Measurements from ENCODE around the gene FAM13A.
"Not testable (repeated sequence)": the region's sequence is repeated elsewhere in the genome, so short reads cannot be mapped to it uniquely, and the experiment has no call there.

Gene FAM13A

GRCh38 chr4:89056953-89057398 is at the start of gene FAM13A:
FAM13A (minus strand) TSS chr4:89057185; CDS start chr4:89056964, 221 bp downstream.
- DNase-seq: no peak

GRCh38 chr4:89105726-89106125 is 48.7 kb upstream of the FAM13A start:
- no peak for DNase-seq

GRCh38 chr4:89101256-89102161 is 44.5 kb upstream of the FAM13A start:
- DNase-seq: no peak

GRCh38 chr4:89100853-89101252 is 43.9 kb upstream of the FAM13A start:
- no peak for DNase-seq

- DNase-seq: no peak
Observed at GRCh38 chr4:89099471-89099870, 42.5 kb upstream of the FAM13A start.

GRCh38 chr4:89099034-89099433 is 42.0 kb upstream of the FAM13A start:
- DNase-seq: no peak

- no peak for DNase-seq
Observed at GRCh38 chr4:89078300-89078699, 21.3 kb upstream of the FAM13A start.

GRCh38 chr4:89077761-89078160 is 20.8 kb upstream of the FAM13A start:
- no peak for DNase-seq

- DNase-seq: no peak
Observed at GRCh38 chr4:89072921-89073320, 15.9 kb upstream of the FAM13A start.

- no peak for DNase-seq
Observed at GRCh38 chr4:89071311-89071710, 14.3 kb upstream of the FAM13A start.

GRCh38 chr4:89070041-89070440 is 13.1 kb upstream of the FAM13A start:
- no peak for DNase-seq

- no peak for DNase-seq
Observed at GRCh38 chr4:89069481-89069880, 12.5 kb upstream of the FAM13A start.

GRCh38 chr4:89067417-89067816 is 10.4 kb upstream of the FAM13A start:
- DNase-seq: no peak

GRCh38 chr4:89064848-89065247 is 7.9 kb upstream of the FAM13A start:
- DNase-seq: no peak

GRCh38 chr4:89057844-89058243 is 859 bp upstream of the FAM13A start:
- not testable (repeated sequence) for DNase-seq

GRCh38 chr4:89056292-89056952 is 563 bp downstream of the FAM13A start:
- DNase-seq: no peak

- DNase-seq: no peak
Observed at GRCh38 chr4:89055157-89056080, 1.6 kb downstream of the FAM13A start.

GRCh38 chr4:89054627-89055026 is 2.4 kb downstream of the FAM13A start:
- DNase-seq: no peak

GRCh38 chr4:89049853-89050252 is 7.1 kb downstream of the FAM13A start:
- no peak for DNase-seq

- DNase-seq: no peak
Observed at GRCh38 chr4:89048906-89049601, 7.9 kb downstream of the FAM13A start.

GRCh38 chr4:89044147-89044900 is 12.7 kb downstream of the FAM13A start:
- DNase-seq: no peak

- no peak for DNase-seq
Observed at GRCh38 chr4:89042055-89042454, 14.9 kb downstream of the FAM13A start.
